ENCODE measurements around the gene HS3ST3B1.

The HS3ST3B1 gene

GRCh38 chr17:14321476-14321949, 20.6 kb downstream of the HS3ST3B1 start:
- no peak for DNase-seq

GRCh38 chr17:14321980-14322776, 21.3 kb downstream of the HS3ST3B1 start:
- no peak for DNase-seq

- no peak for DNase-seq
Measured at GRCh38 chr17:14323522-14323981, 22.7 kb downstream of the HS3ST3B1 start.

GRCh38 chr17:14325618-14326167, 24.8 kb downstream of the HS3ST3B1 start:
- no peak for DNase-seq

GRCh38 chr17:14329900-14330491, 29.1 kb downstream of the HS3ST3B1 start:
- DNase-seq, result no peak

GRCh38 chr17:14330492-14330962, 29.6 kb downstream of the HS3ST3B1 start:
- no peak for DNase-seq

GRCh38 chr17:14331225-14331981, 30.5 kb downstream of the HS3ST3B1 start:
- no peak for DNase-seq

- no peak for DNase-seq
Measured at GRCh38 chr17:14331982-14332298, 31.1 kb downstream of the HS3ST3B1 start.

- no peak for DNase-seq
Measured at GRCh38 chr17:14332331-14332730, 31.4 kb downstream of the HS3ST3B1 start.

- DNase-seq, result no peak
Measured at GRCh38 chr17:14333506-14333905, 32.6 kb downstream of the HS3ST3B1 start.

GRCh38 chr17:14334276-14334840, 33.5 kb downstream of the HS3ST3B1 start:
- no peak for DNase-seq

- no peak for DNase-seq
Measured at GRCh38 chr17:14334919-14335318, 34.0 kb downstream of the HS3ST3B1 start.

- DNase-seq, result no peak
Measured at GRCh38 chr17:14336418-14336817, 35.5 kb downstream of the HS3ST3B1 start.

GRCh38 chr17:14337596-14338079, 36.8 kb downstream of the HS3ST3B1 start:
- no peak for DNase-seq

- DNase-seq, result no peak
Measured at GRCh38 chr17:14340857-14341754, 40.2 kb downstream of the HS3ST3B1 start.

GRCh38 chr17:14341866-14342265, 41.0 kb downstream of the HS3ST3B1 start:
- DNase-seq, result no peak

GRCh38 chr17:14346801-14347200, 45.9 kb downstream of the HS3ST3B1 start:
- DNase-seq, result no peak

GRCh38 chr17:14351493-14351892, 50.6 kb downstream of the HS3ST3B1 start:
- no peak for DNase-seq

GRCh38 chr17:14352136-14352535, 51.3 kb downstream of the HS3ST3B1 start:
- DNase-seq, result no peak

- no peak for DNase-seq
Measured at GRCh38 chr17:14353861-14354474, 53.1 kb downstream of the HS3ST3B1 start.

- no peak for DNase-seq
Measured at GRCh38 chr17:14354807-14355206, 53.9 kb downstream of the HS3ST3B1 start.

Measured in right hindlimb (tissue), 1 donor.